Measurements from ENCODE around the gene SORCS1.

Gene SORCS1

DNA sequence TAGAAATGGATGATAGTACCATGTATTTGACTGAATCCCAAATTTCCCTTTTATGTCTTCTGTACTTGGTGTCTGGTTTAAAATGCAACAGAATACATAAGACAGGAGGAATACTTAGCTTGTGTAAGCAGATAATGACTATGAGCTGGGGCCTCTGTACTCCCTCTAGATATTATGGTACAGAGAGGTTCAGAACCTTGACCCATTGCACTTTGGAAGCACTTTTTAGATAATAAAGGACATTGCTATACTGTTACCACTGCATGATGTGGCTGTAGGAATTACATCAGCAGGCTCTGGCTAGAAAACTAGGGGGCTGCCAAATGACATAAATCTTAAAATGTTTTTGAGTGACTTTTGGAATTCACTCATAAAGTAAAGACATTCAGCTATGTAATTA lies 526.6 kb downstream of the SORCS1 start:
- no peak for DNase-seq

DNA sequence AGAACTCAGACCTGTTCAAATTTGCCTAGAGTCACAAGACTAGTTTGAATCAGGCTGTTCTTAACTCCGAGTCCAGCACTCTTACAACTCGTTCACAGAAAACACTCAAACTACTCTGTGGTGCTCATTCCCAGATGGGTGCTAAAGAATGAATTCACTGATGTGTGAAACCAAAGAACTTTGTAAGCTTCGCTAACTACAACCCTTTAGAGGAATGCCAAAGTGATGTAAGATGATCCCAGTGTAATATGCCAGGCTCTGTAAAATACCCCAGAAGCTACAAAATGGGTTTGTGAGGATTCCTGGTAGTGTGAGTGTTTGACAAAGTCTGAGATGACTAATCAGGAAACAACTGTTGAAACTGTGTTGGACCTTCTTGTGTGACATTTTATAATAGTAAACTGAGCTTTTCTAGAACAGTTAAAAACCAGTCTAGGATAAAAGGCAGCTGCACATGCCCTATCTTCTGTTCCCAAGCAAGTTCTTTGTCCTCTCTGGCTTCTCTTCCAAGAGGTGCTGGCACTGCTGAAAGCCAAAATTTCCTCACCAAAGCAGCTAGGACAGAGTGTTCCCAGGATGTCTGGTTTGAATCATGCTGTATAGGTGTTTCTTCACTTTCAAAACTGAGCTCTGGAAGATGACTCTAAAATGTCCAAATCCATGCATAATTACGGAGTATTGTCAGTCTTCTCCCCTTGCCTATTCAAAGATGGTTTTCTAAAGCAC lies 527.6 kb downstream of the SORCS1 start:
- DNase-seq: no peak

DNA sequence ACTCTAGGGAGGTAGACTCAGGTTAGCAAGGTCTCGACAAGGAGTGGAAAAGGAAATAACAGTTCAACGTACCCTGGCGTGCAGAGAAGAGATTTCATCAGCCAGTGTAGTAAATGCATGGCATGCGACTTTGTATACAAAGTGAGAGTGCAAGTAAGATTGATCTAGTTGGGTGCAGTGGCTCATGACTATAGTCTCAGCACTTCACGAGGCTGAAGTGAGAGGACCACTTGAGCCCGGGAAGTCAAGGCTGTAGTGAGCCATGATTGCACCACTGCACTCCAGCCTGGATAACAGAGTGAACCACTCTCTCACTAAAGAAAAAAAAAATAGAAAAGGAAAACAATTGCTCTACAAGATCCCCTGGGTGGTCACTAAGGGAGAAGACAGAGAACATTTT lies 528.6 kb downstream of the SORCS1 start:
- DNase-seq: no peak

DNA sequence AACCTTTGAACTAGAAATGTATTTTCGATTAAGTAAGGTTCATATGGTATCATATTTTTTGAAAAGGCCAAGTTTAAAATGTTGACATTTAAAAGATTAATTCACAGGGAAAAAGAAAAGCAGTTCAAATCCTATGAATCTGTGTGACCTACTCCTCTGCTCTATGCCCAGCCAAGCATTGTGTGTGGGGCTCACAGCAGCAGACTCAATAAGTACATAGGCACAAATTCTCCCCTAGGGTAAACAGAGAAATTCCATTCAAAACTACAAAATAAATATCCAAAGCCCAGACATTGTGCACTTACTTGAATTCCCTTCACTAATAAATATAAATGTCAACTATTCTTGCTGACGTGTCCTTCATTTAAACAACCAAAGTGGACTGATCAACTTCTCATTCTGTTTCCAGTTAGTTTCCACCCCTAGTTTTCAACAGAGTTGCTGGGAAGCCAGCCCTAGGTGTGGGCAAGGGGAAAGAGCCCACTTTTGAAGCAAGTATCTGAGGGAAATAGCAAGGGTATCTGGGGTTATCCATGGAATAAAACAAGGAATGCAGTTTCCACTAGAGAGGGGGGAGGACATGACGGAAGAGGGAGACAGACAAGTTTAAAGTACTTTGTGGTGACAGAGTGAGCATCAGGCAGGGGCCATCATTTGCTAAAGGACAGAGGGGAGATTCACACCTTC lies 533.3 kb downstream of the SORCS1 start:
- no peak for DNase-seq

DNA sequence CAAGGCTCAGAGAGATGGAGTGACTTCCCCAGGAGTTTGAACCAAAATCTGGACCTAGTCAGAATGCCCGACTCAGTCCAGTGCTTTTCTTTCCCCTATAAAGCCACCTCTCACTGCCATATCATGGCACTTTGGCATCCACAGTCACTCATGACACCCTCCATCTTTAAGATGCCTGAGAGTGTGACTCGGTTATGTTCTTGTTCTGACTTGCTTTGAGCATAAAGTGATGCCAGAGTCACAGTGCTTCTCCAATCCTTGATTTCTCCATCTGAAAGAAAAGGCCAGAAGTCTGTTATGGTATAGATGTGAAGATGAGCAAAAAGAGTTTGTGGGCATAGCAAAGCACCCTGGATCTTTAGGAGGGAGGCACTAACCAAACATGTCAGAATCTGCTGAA lies 538.1 kb downstream of the SORCS1 start:
- no peak for DNase-seq

DNA sequence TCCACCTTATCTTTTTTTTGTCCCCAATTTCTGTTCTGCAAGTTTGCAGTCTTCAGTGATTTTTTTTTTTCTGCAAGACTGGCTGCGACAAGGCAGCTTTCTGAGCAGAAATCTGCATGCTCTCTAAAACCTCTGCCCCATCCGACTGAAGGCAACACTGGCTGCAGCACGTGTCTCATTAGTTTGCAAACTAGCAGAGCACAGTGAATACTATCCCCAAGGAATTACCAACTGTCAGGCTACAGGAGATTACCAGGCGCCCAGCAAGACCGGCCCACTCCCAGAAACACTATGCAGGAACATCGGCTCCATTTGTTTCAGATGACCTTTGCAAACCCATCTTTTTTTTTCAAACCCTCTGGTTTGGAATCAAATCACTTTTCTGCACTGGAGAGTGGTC lies 538.8 kb downstream of the SORCS1 start:
- no peak for DNase-seq

DNA sequence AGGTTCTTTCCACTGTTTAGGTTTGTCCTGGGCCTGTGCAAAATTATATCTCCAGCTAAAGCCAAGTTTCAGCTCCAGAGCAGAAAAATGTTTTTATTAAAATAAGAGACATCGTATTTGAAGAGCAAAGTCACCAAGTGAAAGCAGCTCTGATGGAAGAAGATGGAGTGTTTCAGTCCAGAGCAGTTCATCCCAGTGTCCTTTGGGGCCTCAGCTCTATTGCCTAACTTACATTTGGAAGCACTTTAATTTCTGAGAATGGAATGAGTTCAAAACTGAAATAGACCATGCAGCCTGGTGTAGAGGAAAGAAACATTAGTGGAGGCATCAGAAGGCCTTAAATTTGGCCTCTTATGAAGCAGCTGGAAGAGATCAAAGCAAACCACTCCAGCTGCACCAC lies 545.2 kb downstream of the SORCS1 start:
- DNase-seq: no peak

DNA sequence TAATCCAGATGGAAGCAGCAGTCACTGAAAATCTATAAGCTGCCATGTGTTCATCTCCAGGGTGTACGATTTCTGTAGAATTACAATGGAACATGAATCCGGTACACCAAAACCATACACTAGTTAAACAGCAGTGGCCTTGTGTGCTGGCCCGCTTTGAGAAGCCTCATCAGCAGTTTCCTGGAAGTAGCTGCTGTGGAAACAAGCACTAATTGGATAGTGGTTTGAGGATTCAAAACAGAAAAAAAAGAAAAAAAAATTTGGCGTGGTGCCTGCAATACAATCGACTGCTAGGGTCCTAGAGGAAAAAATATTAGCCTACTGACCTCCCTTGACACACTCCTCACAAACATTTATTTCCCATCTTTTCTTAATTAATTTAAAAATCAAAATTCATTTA lies 545.9 kb downstream of the SORCS1 start:
- no peak for DNase-seq

DNA sequence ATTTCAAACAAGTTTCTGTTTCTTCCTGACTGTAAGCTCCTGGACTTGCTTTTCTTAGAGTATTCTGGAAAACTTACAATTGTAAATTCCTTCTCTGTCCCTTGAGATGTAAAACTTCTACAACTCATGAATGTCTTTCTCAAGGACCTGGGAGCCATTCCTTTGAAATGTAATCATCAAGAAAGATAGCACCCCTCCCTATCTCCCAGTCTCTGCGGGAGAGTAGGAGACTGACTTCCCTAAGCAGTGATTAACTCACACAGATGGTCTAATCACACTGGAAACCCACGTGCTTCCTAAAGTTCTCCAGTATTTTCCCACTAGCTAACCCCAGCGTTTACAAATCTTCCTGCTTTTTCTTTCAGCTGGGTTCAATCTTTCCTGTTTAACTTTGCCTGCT lies 549.4 kb downstream of the SORCS1 start:
- DNase-seq: no peak

DNA sequence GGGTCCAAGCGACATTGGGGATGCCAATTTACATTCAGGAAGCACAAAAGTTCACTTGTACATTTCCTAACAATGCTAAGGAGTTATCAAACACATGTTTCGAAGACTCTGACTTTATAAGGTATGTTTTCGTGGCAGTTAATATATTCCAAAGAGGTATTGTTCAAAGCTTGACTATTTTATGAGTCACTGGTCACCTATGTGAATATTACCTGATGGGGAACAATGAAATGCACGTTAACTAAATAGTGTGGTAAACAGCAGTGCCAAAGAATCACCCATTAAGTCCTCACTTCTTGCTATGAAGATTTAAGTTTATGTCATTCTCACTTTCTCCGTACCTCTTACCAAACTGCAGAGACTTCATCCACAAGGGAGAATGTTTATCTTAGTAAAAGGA lies 550.2 kb downstream of the SORCS1 start:
- no peak for DNase-seq

DNA sequence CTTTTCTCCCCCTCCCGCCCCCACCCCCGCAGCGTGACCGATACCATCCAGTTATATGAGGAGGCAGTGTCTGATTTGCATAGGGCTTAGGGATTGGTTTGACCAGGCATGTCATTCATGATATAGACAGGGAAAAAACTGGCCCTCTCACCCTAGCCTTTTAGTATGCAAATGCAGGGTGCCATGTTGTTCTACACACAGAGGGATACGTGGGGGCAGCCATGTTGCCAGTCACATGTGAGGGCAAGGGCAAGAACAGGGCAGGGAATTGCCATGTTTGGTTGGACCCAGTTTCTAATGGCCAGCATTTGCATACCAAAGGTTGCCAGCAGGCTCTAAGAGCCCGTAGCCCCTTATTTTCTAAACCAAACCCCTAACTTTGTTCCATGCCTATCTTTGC lies 552.1 kb downstream of the SORCS1 start:
- no peak for DNase-seq

DNA sequence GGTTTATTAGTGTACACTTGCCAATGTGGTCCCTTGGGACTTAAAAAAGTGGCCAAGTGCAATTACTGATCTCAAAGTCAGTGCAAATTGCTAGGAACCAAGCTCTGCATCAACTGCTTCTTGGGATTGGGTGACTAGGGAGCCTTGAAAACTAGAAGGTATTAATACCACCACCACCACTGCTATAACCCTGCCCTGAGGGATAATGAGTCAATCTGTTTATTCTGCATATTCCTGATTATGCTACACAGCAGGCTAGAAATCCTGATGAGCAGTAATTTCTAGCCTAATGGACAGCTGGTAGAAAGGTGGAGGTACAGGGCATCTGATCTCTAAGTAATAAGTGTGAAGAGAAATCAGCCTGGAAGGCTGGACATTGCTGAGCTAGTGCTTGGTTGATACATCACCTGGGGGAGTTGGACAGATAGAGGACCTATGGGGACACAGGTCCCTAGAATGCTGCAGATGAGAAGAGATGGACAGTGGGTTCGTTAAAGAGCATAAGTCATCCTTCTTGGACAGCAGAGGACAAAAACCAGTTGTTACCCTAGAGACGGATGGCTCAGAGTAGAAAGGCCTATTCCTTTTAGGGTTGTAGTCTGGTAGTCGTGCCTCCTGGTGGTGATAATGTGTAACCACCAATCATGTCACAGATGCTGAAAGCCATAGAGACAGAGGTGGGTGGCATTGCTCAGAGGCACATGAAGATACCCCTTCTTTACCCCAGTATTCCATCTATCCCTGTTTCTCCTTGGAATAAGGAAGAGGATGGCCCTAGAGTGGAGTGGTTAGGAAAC lies 554.8 kb downstream of the SORCS1 start:
- no peak for DNase-seq

DNA sequence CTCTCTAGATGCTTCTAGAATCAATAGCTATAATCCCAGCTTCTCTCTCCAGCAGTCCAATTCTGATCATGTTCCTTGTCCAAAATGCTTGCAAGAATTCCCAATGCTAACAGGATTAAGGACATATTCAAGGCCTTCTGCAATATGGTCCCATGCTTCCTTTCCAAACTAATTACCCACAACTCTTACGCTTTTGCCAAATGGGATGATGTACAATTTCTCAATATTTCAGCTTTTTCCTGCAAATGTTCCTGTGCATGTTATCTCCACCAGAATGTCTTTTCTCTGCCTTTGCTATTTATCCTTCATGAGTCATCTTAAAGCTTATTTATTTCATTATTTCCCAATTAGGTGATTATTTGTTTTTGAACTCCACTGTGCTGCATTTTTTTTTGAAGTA lies 556.4 kb downstream of the SORCS1 start:
- DNase-seq: no peak

DNA sequence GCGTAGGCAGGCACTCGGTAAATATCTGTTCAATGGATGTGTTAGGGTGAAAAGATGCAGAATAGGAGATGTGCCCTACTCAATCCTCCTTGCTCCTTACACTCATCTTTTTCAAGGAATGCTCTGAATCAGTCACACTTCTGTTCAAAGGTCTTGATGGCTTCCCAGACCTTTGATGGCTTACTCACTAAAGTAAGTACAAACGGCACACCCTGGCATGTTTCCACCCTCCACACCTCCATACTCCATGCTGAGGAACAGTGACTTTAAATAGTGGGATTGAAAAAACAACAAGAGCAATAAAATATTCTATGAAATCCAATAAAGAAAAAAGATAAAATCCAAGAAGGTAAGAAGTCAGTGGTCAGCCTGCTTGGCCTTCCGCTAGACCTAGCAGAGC lies 569.2 kb downstream of the SORCS1 start:
- DNase-seq: no peak

DNA sequence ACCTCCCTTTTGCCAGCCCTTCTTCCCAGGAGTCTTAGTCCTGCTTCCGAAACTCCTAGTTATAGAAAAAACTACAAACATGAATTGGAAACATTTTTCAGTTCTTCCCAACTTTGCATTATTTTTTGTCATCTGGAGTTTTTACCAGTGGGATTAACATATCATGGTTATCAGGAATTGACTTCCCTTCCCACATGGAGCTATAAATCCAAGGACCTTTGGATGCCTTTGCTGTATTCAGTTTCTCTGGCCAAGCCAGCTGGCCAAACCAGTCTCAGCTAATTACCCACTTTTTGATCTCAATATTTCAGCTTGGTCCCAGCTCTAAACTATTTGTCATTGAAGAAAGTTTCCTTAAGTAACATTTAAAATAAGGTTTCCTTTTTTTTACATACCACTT lies 570.6 kb downstream of the SORCS1 start:
- no peak for DNase-seq

DNA sequence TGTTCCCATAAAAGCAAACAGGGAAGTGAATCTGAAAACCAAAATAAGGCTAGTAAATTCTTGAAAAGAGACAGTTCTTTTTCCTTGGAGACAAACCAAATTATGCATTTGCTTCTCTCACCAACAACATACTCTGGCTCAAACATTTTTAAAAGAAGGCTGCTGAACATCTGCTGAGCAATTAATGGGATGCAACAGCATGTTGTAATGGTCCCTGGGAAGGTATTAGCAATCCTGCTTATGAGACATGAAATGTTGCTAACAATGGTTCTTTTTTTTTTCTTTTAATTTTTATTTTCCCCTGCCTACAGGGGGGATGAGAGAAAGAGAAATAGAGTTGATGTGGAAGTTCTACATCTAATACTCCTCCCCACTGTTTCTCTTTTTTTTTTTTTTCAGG lies 572.1 kb downstream of the SORCS1 start:
- DNase-seq: no peak

DNA sequence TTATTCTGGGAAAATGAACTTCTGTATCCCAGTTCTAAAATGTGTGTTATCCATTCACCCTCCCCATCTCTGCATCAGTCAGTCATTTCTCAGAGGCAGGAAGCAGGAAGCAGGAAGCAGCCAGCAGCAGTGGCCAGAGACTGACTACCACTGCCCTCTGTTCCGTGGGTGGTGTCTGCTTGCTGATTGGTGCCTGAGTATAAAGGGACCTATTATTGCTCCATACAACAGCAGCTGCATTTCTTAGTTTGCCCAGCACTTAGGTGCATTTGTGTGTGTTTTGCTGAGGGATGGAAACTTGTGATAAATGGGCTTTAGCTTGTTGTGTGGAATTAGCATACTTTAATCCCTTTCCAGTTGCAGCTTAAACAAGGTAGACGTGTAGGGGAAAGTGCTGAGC lies 582.2 kb downstream of the SORCS1 start:
- no peak for DNase-seq

DNA sequence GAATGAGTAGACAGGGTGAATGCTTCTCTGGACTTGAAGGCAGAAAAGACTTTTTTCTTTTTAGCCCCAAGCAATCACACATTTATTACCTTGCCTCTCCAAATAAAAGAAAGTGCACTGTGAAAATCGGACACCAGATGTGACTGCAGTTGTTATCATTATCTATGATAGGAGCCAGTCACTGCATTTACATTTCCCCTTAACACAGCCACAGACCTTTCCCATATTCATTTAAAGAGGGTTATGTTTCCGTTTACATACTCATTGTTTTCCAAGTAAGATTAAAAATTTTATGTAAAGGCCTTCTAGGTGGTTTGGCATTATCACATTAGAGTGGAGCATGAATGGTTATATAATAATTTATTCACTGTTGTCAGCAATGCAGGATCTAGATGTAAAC lies 586.8 kb downstream of the SORCS1 start:
- no peak for DNase-seq

DNA sequence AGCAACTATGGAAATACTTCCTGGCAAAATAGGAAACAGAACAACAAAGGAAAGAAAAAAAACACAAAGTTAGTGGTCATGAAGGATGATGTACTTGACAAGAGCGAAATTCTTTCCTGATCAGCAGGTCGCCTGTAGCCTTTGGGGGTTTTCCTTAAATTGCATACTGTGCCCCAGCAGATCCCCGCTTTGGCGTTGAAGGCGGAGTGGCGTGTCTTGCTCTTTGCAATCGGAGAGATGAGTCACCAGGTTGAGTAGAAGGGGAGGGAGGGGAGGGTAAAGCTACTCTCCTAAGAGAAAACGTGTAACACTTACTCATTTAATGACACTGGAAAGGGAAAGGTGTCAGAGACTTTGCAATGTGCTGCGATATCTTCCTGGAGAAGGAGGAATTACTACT lies 587.2 kb downstream of the SORCS1 start:
- DNase-seq: no peak

DNA sequence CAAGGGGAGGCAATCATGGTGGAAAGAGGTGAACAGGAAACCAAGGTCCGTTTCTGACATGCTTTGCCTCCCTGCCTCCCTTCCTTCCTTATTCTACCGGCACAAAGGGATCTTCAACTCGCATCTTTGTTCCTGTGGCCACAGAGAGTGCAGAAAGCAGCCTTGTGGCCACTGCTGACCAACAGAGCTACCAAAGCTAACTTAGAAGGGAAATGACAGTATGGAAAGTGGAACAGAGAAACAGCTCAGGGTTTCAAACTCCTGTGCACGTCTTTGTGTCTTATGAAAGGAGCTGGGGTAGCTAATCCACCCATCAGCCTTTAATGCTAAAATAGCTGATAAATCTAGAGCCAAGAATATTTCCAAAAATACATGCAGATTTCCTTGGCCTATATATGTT lies 588.0 kb downstream of the SORCS1 start:
- DNase-seq: no peak

DNA sequence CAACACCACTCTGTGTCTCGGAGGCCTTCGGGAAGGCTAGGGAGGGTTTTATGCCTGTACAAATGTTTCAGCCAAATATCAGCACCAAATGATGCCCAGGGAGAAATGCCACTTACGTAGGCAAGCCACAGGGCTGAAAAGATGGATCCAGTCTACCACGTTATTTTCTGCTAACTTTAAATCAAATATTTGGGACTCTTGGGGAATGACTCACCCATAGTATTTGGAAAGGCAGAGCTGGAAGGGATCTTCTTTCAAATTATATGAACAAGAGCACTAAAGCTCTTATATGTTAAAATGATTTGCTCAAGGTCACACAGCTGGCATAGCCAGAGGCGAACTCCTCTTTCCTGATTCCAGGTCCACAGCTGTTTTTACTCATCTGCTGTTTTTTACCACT lies 591.4 kb downstream of the SORCS1 start:
- no peak for DNase-seq

DNA sequence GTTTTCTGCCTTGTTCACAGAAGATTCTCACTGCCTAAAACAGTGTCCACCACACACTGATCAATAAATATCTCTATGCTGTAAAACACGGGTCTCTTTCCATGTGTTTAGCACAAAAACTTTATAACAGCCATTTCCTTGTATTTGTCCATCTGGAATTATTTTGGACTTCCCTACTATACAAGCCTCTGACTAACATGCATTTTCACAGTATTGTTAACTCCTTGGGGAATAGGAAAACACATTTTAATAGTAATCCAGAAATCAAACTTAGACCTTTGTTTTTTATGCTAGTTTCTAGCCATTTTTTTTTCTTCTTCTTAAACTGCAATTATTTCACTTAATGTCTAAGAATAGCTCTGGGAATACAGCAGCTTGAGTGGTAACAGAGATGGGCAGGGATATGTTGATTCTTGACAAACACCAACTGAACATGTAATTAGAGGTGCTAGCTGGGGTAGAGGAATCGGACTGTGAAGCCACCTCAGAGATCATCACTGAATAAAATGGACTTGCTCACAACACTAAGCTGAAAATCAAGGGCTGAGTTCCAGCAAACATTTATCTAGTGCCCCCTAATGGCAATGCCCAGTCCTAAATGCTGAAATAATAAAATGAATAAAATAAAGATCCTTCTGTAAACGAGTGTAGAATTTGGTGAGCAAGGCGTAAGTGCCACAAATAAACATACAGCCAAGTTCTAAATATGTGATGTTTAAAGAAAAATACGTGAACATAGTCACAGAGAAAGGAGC lies 593.1 kb downstream of the SORCS1 start:
- DNase-seq: no peak

DNA sequence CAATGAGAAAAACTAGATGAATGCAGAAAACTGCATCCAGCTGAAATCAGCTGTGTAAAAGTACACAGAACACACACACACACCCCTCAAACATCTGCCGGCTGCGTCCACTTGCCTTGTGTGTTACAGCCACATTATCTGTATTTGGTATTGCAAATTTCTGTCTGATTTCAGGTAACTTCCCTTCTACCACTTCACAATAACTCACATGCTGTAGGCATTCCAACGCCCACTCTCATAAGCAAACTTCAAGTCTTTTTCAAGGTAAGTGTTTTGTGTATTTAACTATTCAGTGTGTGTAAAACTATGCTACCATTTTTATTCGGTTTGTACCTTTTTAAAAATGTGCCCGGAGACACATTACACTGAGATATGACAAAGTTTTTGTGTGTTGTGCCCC lies 594.2 kb downstream of the SORCS1 start:
- DNase-seq: no peak
